Natural killer cell (primary cell): ENCODE results near the gene SLC12A8. TPM values are rescaled to one million over a fixed set of nuclear protein-coding genes. Genes with fewer than 3 reads are reported as not detected.
A peak's percentile ranks its signal among the peaks of the same experiment; 100 is the strongest.

Source experiments
- ATAC-seq, 3 donors: fragments of 150-1000 bp in 2 of 3; fragments of 200-7000 bp in 1 of 3; cut with Tn5 transposase; 1 replicate in 1 of 3; 2 replicates in 2 of 3; pipeline ENCODE4 v1.10.0; 2021; ENCODE audit warnings: mild to moderate bottlenecking in 2 of 3, moderate library complexity in 2 of 3
- DNase-seq, 2 donors: peaks; one replicate each; pipeline versions ENCODE4 v3.0.0 to v3.0.0-alpha.2; 2013 to 2021; ENCODE audit warnings: mixed read lengths in 1 of 2
- H3K27ac ChIP-seq: one replicate; pipeline ENCODE4 v1.5.1; 2013; ENCODE audit warnings: mild to moderate bottlenecking, low read length
- H3K27me3 ChIP-seq: one replicate; pipeline ENCODE4 v1.6.1; 2013; ENCODE audit warnings: low read length; ENCODE audit not compliant: control insufficient read depth, insufficient read depth
- H3K36me3 ChIP-seq: one replicate; pipeline ENCODE4 v1.6.1; 2013; ENCODE audit warnings: low read length; ENCODE audit not compliant: control insufficient read depth, insufficient read depth
- H3K4me1 ChIP-seq: one replicate; pipeline ENCODE4 v1.6.1; 2013; ENCODE audit warnings: low read length; ENCODE audit not compliant: control insufficient read depth, insufficient read depth
- H3K4me3 ChIP-seq: one replicate; pipeline ENCODE4 v1.5.1; 2013; ENCODE audit warnings: low read length
- H3K9me3 ChIP-seq: one replicate; pipeline ENCODE4 v1.6.1; 2013; ENCODE audit warnings: low read length; ENCODE audit not compliant: control insufficient read depth, insufficient read depth
- H3K27ac Mint-ChIP-seq, 2 donors: one replicate each; pipeline ENCODE4 v1.8.0; 2022; ENCODE audit warnings: mild to moderate bottlenecking in 2 of 2, mixed read lengths in 2 of 2, moderate library complexity in 1 of 2
- H3K27me3 Mint-ChIP-seq, 2 donors: one replicate each; pipeline ENCODE4 v1.8.0; 2022; ENCODE audit warnings: low read depth in 2 of 2, mixed read lengths in 2 of 2
- H3K36me3 Mint-ChIP-seq: one replicate; pipeline ENCODE4 v1.8.0; 2022; ENCODE audit warnings: mixed read lengths
- H3K4me1 Mint-ChIP-seq, 2 donors: one replicate each; pipeline ENCODE4 v1.8.0; 2022; ENCODE audit warnings: mixed read lengths in 2 of 2
- H3K4me3 Mint-ChIP-seq: one replicate; pipeline ENCODE4 v1.8.0; 2022; ENCODE audit warnings: mild to moderate bottlenecking, moderate library complexity, mixed read lengths
- H3K9me3 Mint-ChIP-seq, 2 donors: one replicate each; pipeline ENCODE4 v1.8.0; 2022; ENCODE audit warnings: mixed read lengths in 2 of 2
- CTCF ChIP-seq: fragments of 200-600 bp; IDR thresholded peaks from one replicate; pipeline ENCODE4 v1.8.0; 2022; ENCODE audit warnings: antibody characterized with exemption
- WGBS: methylation state at CpG from one replicate; pipeline ENCODE4 v1.1.7; 2013; ENCODE audit warnings: missing lambda C conversion rate; ENCODE audit not compliant: insufficient coverage; 5-methylcytosine and 5-hydroxymethylcytosine counted together
- intact Hi-C: fragments of 100-400 bp; cut with micrococcal nuclease; formaldehyde crosslinking; loops from one replicate; pipeline ENCODE4 v1.14.2; 2022
- total RNA-seq, 4 donors: library from RNA; stranded (reverse); fragments of 120-200 nt in 1 of 4; gene quantifications; one replicate each; pipeline versions ENCODE4 v1.2.3 to v1.2.4, GENCODE V29; 2013 to 2022

Gene SLC12A8
- total RNA-seq, 3 donors from 2014 or later (not counting 1 experiment from before 2014, with no cell fraction given): 0.25 to 1.4 (median 0.61) TPM

GRCh38 chr3:125128861-125129501 is 83.6 kb downstream of the SLC12A8 start:
- Mint-ChIP-seq H3K9me3 (no peaks in the 10 kb centered on the region), H3K4me3 (peak overlapping the region; percentile 38), H3K27me3 (peaks cover 0 to 3% of the 10 kb centered on the region in 2 donors), H3K4me1 (peaks cover 41 to 44% of the 10 kb centered on the region in 2 donors), H3K27ac (peak overlapping the region in 1 of 2 donors; percentile 63), H3K36me3 (no peaks in the 10 kb centered on the region)
- no peaks in the 10 kb centered on the region for H3K36me3 ChIP-seq
- no peak for TF ChIP-seq CTCF
- ATAC-seq: no peak
- no peaks in the 10 kb centered on the region for H3K9me3 ChIP-seq
- H3K27ac ChIP-seq: no peak overlapping the region
- H3K27me3 ChIP-seq: no peaks in the 10 kb centered on the region
- intact Hi-C loops: no loop called here
- no peak overlapping the region for H3K4me3 ChIP-seq
- WGBS: 50% methylated on average over 3 of the region's 3 CpGs
- peaks cover 40% of the 10 kb centered on the region for H3K4me1 ChIP-seq
- DNase-seq: no peak

- WGBS: 80% methylated on average over 1 of the region's 2 CpGs
- Histone ChIP-seq H3K4me3 (no peak overlapping the region), H3K9me3 (no peaks in the 10 kb centered on the region), H3K4me1 (peaks cover 39% of the 10 kb centered on the region), H3K36me3 (no peaks in the 10 kb centered on the region), H3K27ac (peak overlapping the region; percentile 40), H3K27me3 (no peaks in the 10 kb centered on the region)
- TF ChIP-seq CTCF: no peak
- H3K4me1 Mint-ChIP-seq: peaks cover 44 to 48% of the 10 kb centered on the region in 2 donors
- H3K9me3 Mint-ChIP-seq: no peaks in the 10 kb centered on the region
- DNase-seq (no peak), ATAC-seq (no peak)
- H3K36me3 Mint-ChIP-seq: no peaks in the 10 kb centered on the region
- H3K4me3 Mint-ChIP-seq: peak overlapping the region; percentile 55
- intact Hi-C loops: no loop called here
- peaks cover 0 to 3% of the 10 kb centered on the region in 2 donors for H3K27me3 Mint-ChIP-seq
- H3K27ac Mint-ChIP-seq: peak overlapping the region; percentile 39 to 53
These were observed 86.2 kb downstream of the SLC12A8 start for GRCh38 chr3:125126323-125126722.

GRCh38 chr3:125125821-125126245 is 86.7 kb downstream of the SLC12A8 start:
- H3K4me3 Mint-ChIP-seq: peak overlapping the region; percentile 38

More at GRCh38 chr3:125125821-125126245, 86.7 kb downstream of the SLC12A8 start:
- Histone ChIP-seq H3K9me3 (no peaks in the 10 kb centered on the region), H3K27ac (peak overlapping the region; percentile 40), H3K4me1 (peaks cover 43% of the 10 kb centered on the region), H3K36me3 (no peaks in the 10 kb centered on the region), H3K4me3 (no peak overlapping the region), H3K27me3 (no peaks in the 10 kb centered on the region)
- peak in 1 of 2 donors; percentile 34 for DNase-seq
- peak; percentile 63 to 79 (median 77) for ATAC-seq
- Mint-ChIP-seq H3K27me3 (peaks cover 0 to 3% of the 10 kb centered on the region in 2 donors), H3K4me1 (peaks cover 48 to 53% of the 10 kb centered on the region in 2 donors), H3K9me3 (no peaks in the 10 kb centered on the region), H3K27ac (peak overlapping the region; percentile 39 to 53), H3K36me3 (no peaks in the 10 kb centered on the region)
- intact Hi-C loops: no loop called here
- 11% methylated on average over 6 of the region's 6 CpGs for WGBS
- TF ChIP-seq CTCF: no peak
